ENCODE data around the gene ERC1. TPM values are rescaled to one million over a fixed set of nuclear protein-coding genes. Genes with fewer than 3 reads are reported as not detected.
"Not testable (repeated sequence)": the region's sequence is repeated elsewhere in the genome, so short reads cannot be mapped to it uniquely, and the experiment has no call there.

ERC1 gene
- total and polyA plus RNA-seq, 3 experiments from 2014 or later: 11.0 to 24.2 (median 22.6) TPM

GRCh38 chr12:1126091-1126490 is 135.1 kb downstream of the ERC1 start:
- DNase-seq: peak in 1 of 5 donors; percentile 11
- ChIA-PET CTCF (interaction anchor here (6.0 kb wide), 1 partner anchor 8 kb away, joined by 30 read pairs; no protein-coding TSS in a partner anchor), POLR2A (no interaction called here)
- Mint-ChIP-seq H3K27ac (peak overlapping the region in 6 of 8 donors; percentile 3 to 91 (median 41)), H3K27me3 (no peaks in the 10 kb centered on the region), H3K4me1 (peaks cover 39 to 59% (median 43%) of the 10 kb centered on the region in 3 donors), H3K36me3 (peaks cover 0 to 2% (median 0%) of the 10 kb centered on the region in 3 donors), H3K9me3 (no peaks in the 10 kb centered on the region), H3K4me3 (peak overlapping the region in 5 of 7 donors; percentile 0 to 39 (median 4))
- Histone ChIP-seq H3K27ac (ENCODE audit: low read depth, low read length) (no peak overlapping the region), H3K27me3 (ENCODE audit: insufficient read depth, low read length, poor library complexity, severe bottlenecking) (no peaks in the 10 kb centered on the region), H3K4me3 (ENCODE audit: low read length) (no peak overlapping the region), H3K4me1 (ENCODE audit: insufficient read depth, low read length) (peaks cover 14% of the 10 kb centered on the region), H3K9me3 (ENCODE audit: low read length) (no peaks in the 10 kb centered on the region), H3K36me3 (ENCODE audit: insufficient read depth, low read length) (no peaks in the 10 kb centered on the region)

DNA sequence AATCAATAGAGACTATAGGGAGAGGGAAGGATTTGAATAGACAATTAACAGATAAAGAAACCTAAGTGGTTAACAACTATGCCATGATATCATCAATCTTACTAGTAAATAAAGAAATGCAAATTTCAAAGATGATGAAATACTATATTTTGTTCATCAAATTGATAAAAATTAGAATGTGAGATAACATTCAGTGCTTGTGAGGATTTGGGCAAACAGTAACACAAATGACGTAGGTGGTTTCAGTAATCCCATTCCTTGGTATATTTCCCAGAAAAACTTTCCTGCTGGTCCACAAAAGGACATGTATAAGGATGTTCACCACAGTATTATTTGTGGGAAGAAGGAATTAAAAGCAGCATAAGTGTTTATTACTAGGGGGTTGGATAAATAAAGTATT is 136.0 kb downstream of the ERC1 start:
- H3K27ac Mint-ChIP-seq: peak overlapping the region in 2 of 8 donors; percentile 17 to 69
- CTCF ChIA-PET: interaction anchor here (6.0 kb wide), 1 partner anchor 9 kb away, joined by 30 read pairs; no protein-coding TSS in a partner anchor
- H3K27me3 ChIP-seq (ENCODE audit: insufficient read depth, low read length, poor library complexity, severe bottlenecking): no peaks in the 10 kb centered on the region
- POLR2A ChIA-PET: no interaction called here
- H3K4me3 ChIP-seq (ENCODE audit: low read length): no peak overlapping the region
- H3K4me1 ChIP-seq (ENCODE audit: insufficient read depth, low read length): peaks cover 14% of the 10 kb centered on the region
- no peaks in the 10 kb centered on the region for H3K36me3 ChIP-seq (ENCODE audit: insufficient read depth, low read length)
- no peaks in the 10 kb centered on the region for H3K27me3 Mint-ChIP-seq
- no peaks in the 10 kb centered on the region for H3K9me3 ChIP-seq (ENCODE audit: low read length)
- H3K4me1 Mint-ChIP-seq: peaks cover 44 to 62% (median 49%) of the 10 kb centered on the region in 3 donors
- DNase-seq: no peak
- peaks cover 0 to 2% (median 0%) of the 10 kb centered on the region in 3 donors for H3K36me3 Mint-ChIP-seq
- no peaks in the 10 kb centered on the region for H3K9me3 Mint-ChIP-seq
- H3K4me3 Mint-ChIP-seq: no peak overlapping the region
- no peak overlapping the region for H3K27ac ChIP-seq (ENCODE audit: low read depth, low read length)

DNA sequence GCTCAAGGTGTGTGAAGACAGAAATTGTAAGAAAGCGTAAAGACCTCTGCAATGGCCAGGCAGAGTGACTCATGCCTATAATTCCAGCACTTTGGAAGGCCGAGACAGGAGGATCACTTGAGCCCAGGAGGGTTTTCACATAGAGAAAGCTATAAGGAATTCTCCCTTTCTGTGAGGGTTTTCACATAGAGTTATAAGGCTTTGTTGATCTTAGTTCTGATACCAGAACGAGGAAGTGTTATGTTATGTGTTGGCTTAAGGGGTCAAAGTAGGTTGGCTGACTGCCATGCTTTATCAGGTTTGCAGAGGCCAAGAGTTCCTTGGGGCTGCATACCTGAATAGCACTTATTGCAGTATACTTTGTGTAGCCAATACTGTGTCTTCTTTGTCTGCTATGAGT is 139.1 kb downstream of the ERC1 start:
- H3K4me1 ChIP-seq (ENCODE audit: insufficient read depth, low read length): peaks cover 10% of the 10 kb centered on the region
- ChIA-PET POLR2A (interaction anchor here (0.6 kb wide), 1 partner anchor 242 kb away, joined by 5 read pairs; no protein-coding TSS in a partner anchor), CTCF (interaction anchor here (1.0 to 6.0 kb wide), 3 partner anchors 12 to 475 kb away, joined by 3 to 30 read pairs (median 5); no protein-coding TSS in a partner anchor)
- H3K27ac Mint-ChIP-seq: peak overlapping the region in 2 of 8 donors; percentile 38 to 49
- H3K27me3 ChIP-seq (ENCODE audit: insufficient read depth, low read length, poor library complexity, severe bottlenecking): no peaks in the 10 kb centered on the region
- DNase-seq: no peak
- no peak overlapping the region for H3K4me3 Mint-ChIP-seq
- H3K27me3 Mint-ChIP-seq: no peaks in the 10 kb centered on the region
- peaks cover 0 to 8% (median 2%) of the 10 kb centered on the region in 3 donors for H3K36me3 Mint-ChIP-seq
- no peaks in the 10 kb centered on the region for H3K9me3 Mint-ChIP-seq
- H3K9me3 ChIP-seq (ENCODE audit: low read length): no peaks in the 10 kb centered on the region
- H3K27ac ChIP-seq (ENCODE audit: low read depth, low read length): no peak overlapping the region
- peaks cover 35 to 45% (median 40%) of the 10 kb centered on the region in 3 donors for H3K4me1 Mint-ChIP-seq
- no peaks in the 10 kb centered on the region for H3K36me3 ChIP-seq (ENCODE audit: insufficient read depth, low read length)
- no peak overlapping the region for H3K4me3 ChIP-seq (ENCODE audit: low read length)

DNA sequence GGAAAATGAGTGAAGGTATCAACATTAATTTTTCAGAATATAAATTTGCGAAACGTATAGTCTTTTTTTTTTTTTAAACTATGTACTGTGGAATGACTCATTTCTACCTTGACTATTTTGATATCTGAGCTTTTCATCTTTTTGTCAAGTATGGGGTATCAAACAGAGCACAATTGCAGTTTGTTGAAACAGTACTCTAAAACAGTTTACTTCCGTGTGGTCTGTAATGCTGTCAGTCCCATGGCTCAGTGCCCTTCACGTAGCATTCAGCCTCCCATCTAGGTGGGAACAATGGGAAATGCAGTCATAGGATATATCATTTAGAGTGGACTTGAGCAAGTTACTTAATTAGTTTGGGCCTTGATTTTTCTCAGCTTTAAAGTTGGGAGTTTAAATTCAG is 139.5 kb downstream of the ERC1 start:
- H3K9me3 ChIP-seq (ENCODE audit: low read length): no peaks in the 10 kb centered on the region
- Mint-ChIP-seq H3K36me3 (peaks cover 0 to 8% (median 2%) of the 10 kb centered on the region in 3 donors), H3K27me3 (no peaks in the 10 kb centered on the region), H3K27ac (peak overlapping the region in 3 of 8 donors; percentile 20 to 49 (median 38)), H3K9me3 (no peaks in the 10 kb centered on the region), H3K4me3 (no peak overlapping the region), H3K4me1 (peaks cover 35 to 42% (median 37%) of the 10 kb centered on the region in 3 donors)
- no peaks in the 10 kb centered on the region for H3K36me3 ChIP-seq (ENCODE audit: insufficient read depth, low read length)
- no peak for DNase-seq
- H3K4me1 ChIP-seq (ENCODE audit: insufficient read depth, low read length): peaks cover 10% of the 10 kb centered on the region
- no peak overlapping the region for H3K27ac ChIP-seq (ENCODE audit: low read depth, low read length)
- H3K4me3 ChIP-seq (ENCODE audit: low read length): no peak overlapping the region
- CTCF ChIA-PET: interaction anchor here (1.2 to 6.0 kb wide), 2 partner anchors 13 to 475 kb away, joined by 3 to 30 read pairs; no protein-coding TSS in a partner anchor
- no peaks in the 10 kb centered on the region for H3K27me3 ChIP-seq (ENCODE audit: insufficient read depth, low read length, poor library complexity, severe bottlenecking)
- POLR2A ChIA-PET: interaction anchor here (0.6 kb wide), 1 partner anchor 242 kb away, joined by 5 read pairs; no protein-coding TSS in a partner anchor

DNA sequence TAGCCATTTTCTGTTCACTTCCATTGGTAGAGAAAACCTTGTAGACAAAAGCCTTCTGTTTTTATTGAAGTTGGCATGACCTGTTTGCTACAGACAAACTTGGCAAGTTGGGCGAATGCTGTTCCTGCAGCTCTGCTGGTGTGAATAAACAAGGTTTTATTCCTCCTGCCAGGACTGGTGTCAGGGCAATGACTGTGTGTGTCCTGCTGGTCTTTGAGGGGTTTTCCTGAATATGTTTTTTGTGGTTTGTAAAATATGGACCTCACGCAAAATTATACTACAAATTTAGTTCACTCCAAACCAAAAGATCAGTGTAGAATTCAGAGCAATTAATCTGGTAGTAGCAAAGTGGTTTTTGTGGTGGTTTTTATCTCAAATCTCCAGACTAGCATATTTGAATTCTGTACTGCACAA is 140.8 kb downstream of the ERC1 start:
- Mint-ChIP-seq H3K27ac (peak overlapping the region in 6 of 8 donors; percentile 6 to 69 (median 36)), H3K36me3 (peaks cover 0 to 8% (median 2%) of the 10 kb centered on the region in 3 donors)

DNA sequence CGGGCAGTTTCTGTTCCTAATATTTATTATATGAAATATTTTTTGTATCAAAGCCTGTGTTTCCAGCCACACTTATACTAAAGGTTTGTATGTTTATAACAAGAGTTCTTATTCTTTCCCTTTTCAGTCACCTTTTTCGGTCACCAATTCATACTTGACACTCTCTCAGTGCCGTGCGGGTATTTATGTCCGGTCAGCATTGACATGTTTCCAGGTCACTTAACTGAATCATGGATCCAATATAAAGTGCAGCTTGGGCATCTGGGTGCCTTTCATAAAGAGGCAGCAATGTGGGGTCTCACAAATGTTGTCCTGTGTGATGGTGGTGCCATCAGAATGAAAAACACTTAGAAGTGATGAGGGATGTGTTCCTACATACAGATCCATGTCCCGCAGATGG is 141.3 kb downstream of the ERC1 start:
- H3K27ac ChIP-seq (ENCODE audit: low read depth, low read length): no peak overlapping the region
- no peaks in the 10 kb centered on the region for H3K36me3 ChIP-seq (ENCODE audit: insufficient read depth, low read length)
- DNase-seq: no peak
- H3K27me3 Mint-ChIP-seq: no peaks in the 10 kb centered on the region
- no peak overlapping the region for H3K4me3 Mint-ChIP-seq
- H3K27me3 ChIP-seq (ENCODE audit: insufficient read depth, low read length, poor library complexity, severe bottlenecking): no peaks in the 10 kb centered on the region
- no peaks in the 10 kb centered on the region for H3K9me3 Mint-ChIP-seq
- ChIA-PET POLR2A (no interaction called here), CTCF (no interaction called here)
- peaks cover 0 to 6% (median 2%) of the 10 kb centered on the region in 3 donors for H3K36me3 Mint-ChIP-seq
- peak overlapping the region in 1 of 8 donors; percentile 29 for H3K27ac Mint-ChIP-seq
- H3K9me3 ChIP-seq (ENCODE audit: low read length): no peaks in the 10 kb centered on the region
- no peaks in the 10 kb centered on the region for H3K4me1 ChIP-seq (ENCODE audit: insufficient read depth, low read length)
- H3K4me1 Mint-ChIP-seq: peaks cover 25 to 32% (median 27%) of the 10 kb centered on the region in 3 donors
- H3K4me3 ChIP-seq (ENCODE audit: low read length): no peak overlapping the region

More for the DNA sequence above, 140.8 kb downstream of the ERC1 start:
- H3K4me1 Mint-ChIP-seq: peaks cover 27 to 32% (median 27%) of the 10 kb centered on the region in 3 donors
- H3K4me1 ChIP-seq (ENCODE audit: insufficient read depth, low read length): no peaks in the 10 kb centered on the region
- H3K27me3 Mint-ChIP-seq: no peaks in the 10 kb centered on the region
- no peaks in the 10 kb centered on the region for H3K9me3 ChIP-seq (ENCODE audit: low read length)
- no peaks in the 10 kb centered on the region for H3K9me3 Mint-ChIP-seq
- H3K27me3 ChIP-seq (ENCODE audit: insufficient read depth, low read length, poor library complexity, severe bottlenecking): no peaks in the 10 kb centered on the region
- no peaks in the 10 kb centered on the region for H3K36me3 ChIP-seq (ENCODE audit: insufficient read depth, low read length)
- no peak for DNase-seq
- no peak overlapping the region for H3K4me3 Mint-ChIP-seq
- no peak overlapping the region for H3K4me3 ChIP-seq (ENCODE audit: low read length)
- ChIA-PET POLR2A (no interaction called here), CTCF (no interaction called here)
- H3K27ac ChIP-seq (ENCODE audit: low read depth, low read length): no peak overlapping the region

GRCh38 chr12:1138691-1139090 is 147.7 kb downstream of the ERC1 start:
- H3K4me1 ChIP-seq (ENCODE audit: insufficient read depth, low read length): no peaks in the 10 kb centered on the region
- Mint-ChIP-seq H3K27ac (no peak overlapping the region), H3K4me3 (no peak overlapping the region), H3K9me3 (no peaks in the 10 kb centered on the region), H3K27me3 (no peaks in the 10 kb centered on the region), H3K4me1 (no peaks in the 10 kb centered on the region), H3K36me3 (peaks cover 0 to 8% (median 5%) of the 10 kb centered on the region in 3 donors)
- no peak overlapping the region for H3K4me3 ChIP-seq (ENCODE audit: low read length)
- H3K9me3 ChIP-seq (ENCODE audit: low read length): no peaks in the 10 kb centered on the region
- no peaks in the 10 kb centered on the region for H3K27me3 ChIP-seq (ENCODE audit: insufficient read depth, low read length, poor library complexity, severe bottlenecking)
- POLR2A ChIA-PET: no interaction called here
- CTCF ChIA-PET: interaction anchor here (1.0 kb wide), 1 partner anchor 20 kb away, joined by 3 read pairs; no protein-coding TSS in a partner anchor
- DNase-seq: no peak
- no peak overlapping the region for H3K27ac ChIP-seq (ENCODE audit: low read depth, low read length)
- no peaks in the 10 kb centered on the region for H3K36me3 ChIP-seq (ENCODE audit: insufficient read depth, low read length)

DNA sequence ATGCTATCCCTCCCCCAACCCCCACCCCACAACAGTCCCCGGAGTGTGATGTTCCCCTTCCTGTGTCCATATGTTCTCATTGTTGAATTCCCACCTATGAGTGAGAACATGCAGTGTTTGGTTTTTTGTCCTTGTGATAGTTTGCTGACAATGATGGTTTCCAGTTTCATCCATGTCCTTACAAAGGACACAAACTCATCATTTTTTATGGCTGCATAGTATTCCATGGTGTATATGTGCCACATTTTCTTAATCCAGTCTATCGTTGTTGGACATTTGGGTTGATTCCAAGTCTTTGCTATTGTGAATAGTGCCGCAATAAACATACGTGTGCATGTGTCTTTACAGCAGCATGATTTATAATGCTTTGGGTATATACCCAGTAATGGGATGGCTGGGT is 155.7 kb downstream of the ERC1 start:
- H3K27ac ChIP-seq (ENCODE audit: low read depth, low read length); H3K27me3 ChIP-seq (ENCODE audit: insufficient read depth, low read length, poor library complexity, severe bottlenecking); H3K9me3 Mint-ChIP-seq; H3K4me1 Mint-ChIP-seq; H3K4me3 ChIP-seq (ENCODE audit: low read length); H3K9me3 ChIP-seq (ENCODE audit: low read length); H3K27ac Mint-ChIP-seq; H3K36me3 ChIP-seq (ENCODE audit: insufficient read depth, low read length); DNase-seq; H3K4me3 Mint-ChIP-seq; CTCF ChIA-PET; POLR2A ChIA-PET; H3K4me1 ChIP-seq (ENCODE audit: insufficient read depth, low read length); H3K27me3 Mint-ChIP-seq: not testable (repeated sequence)
- peaks cover 6 to 29% (median 19%) of the 10 kb centered on the region in 3 donors for H3K36me3 Mint-ChIP-seq

All from CD8-positive, alpha-beta memory T cell (primary cell).